ENCODE measurements around the gene SOX18.
A peak's percentile ranks its signal among the peaks of the same experiment; 100 is the strongest.

The SOX18 gene

GRCh38 chr20:64058536-64058935 lies 9.1 kb upstream of the SOX18 start:
- Histone ChIP-seq H3K4me3 (ENCODE audit: control insufficient read depth in 1 of 7, extremely low read depth in 1 of 7, insufficient read depth in 4 of 7, low read depth in 2 of 7, low read length in 6 of 7) (no peak overlapping the region), H3K9me3 (ENCODE audit: control extremely low read depth in 1 of 5, control insufficient read depth in 4 of 5, insufficient read depth in 2 of 5, low read depth in 1 of 5, low read length in 4 of 5) (no peaks in the 10 kb centered on the region), H3K27ac (ENCODE audit: insufficient read depth in 1 of 2, low read depth in 1 of 2, low read length in 2 of 2, poor library complexity in 1 of 2, severe bottlenecking in 2 of 2) (no peak overlapping the region), H3K4me1 (ENCODE audit: control extremely low read depth in 1 of 4, control insufficient read depth in 4 of 4, insufficient read depth in 4 of 4, low read length in 3 of 4) (peaks cover 2 to 61% (median 59%) of the 10 kb centered on the region in 4 experiments), H3K27me3 (replicated peaks in 2 of 5; ENCODE audit: control insufficient read depth in 4 of 5, insufficient read depth in 5 of 5, low read length in 4 of 5) (no peaks in the 10 kb centered on the region), H3K36me3 (ENCODE audit: control insufficient read depth in 4 of 4, insufficient read depth in 4 of 4, low read length in 3 of 4) (no peaks in the 10 kb centered on the region)
- CTCF ChIA-PET, result interaction anchor here (1.1 to 15.2 kb wide), 8 partner anchors 12 to 125 kb away, joined by 4 to 187 read pairs (median 8); partner anchors contain the start of genes C20orf204, PRPF6 and SAMD10
- DNase-seq, result no peak
- POLR2A ChIA-PET, result no interaction called here
- WGBS (ENCODE audit: insufficient coverage), result 94% methylated on average over 10 of the region's 12 CpGs

- POLR2A ChIA-PET, result no interaction called here
- H3K27ac ChIP-seq (ENCODE audit: insufficient read depth in 1 of 2, low read depth in 1 of 2, low read length in 2 of 2, poor library complexity in 1 of 2, severe bottlenecking in 2 of 2), result no peak overlapping the region
- peaks cover 2 to 64% (median 62%) of the 10 kb centered on the region in 4 experiments for H3K4me1 ChIP-seq (ENCODE audit: control extremely low read depth in 1 of 4, control insufficient read depth in 4 of 4, insufficient read depth in 4 of 4, low read length in 3 of 4)
- H3K4me3 ChIP-seq (ENCODE audit: control insufficient read depth in 1 of 7, extremely low read depth in 1 of 7, insufficient read depth in 4 of 7, low read depth in 2 of 7, low read length in 6 of 7), result peak overlapping the region in 3 of 7 experiments; percentile 33 to 61 (median 36)
- DNase-seq, result peak; percentile 58 to 74 (median 66)
- no peaks in the 10 kb centered on the region for H3K9me3 ChIP-seq (ENCODE audit: control extremely low read depth in 1 of 5, control insufficient read depth in 4 of 5, insufficient read depth in 2 of 5, low read depth in 1 of 5, low read length in 4 of 5)
- H3K36me3 ChIP-seq (ENCODE audit: control insufficient read depth in 4 of 4, insufficient read depth in 4 of 4, low read length in 3 of 4), result no peaks in the 10 kb centered on the region
- H3K27me3 ChIP-seq (replicated peaks in 2 of 5; ENCODE audit: control insufficient read depth in 4 of 5, insufficient read depth in 5 of 5, low read length in 4 of 5), result no peaks in the 10 kb centered on the region
- 37% methylated on average over 27 of the region's 33 CpGs for WGBS (ENCODE audit: insufficient coverage)
- CTCF ChIA-PET, result interaction anchor here (0.6 to 15.2 kb wide), 13 partner anchors 11 to 176 kb away, joined by 3 to 187 read pairs (median 5); partner anchors contain the start of genes C20orf204, PRPF6, RGS19 and SAMD10
Measured at GRCh38 chr20:64057628-64058498, 8.4 kb upstream of the SOX18 start.

- H3K9me3 ChIP-seq (ENCODE audit: control extremely low read depth in 1 of 5, control insufficient read depth in 4 of 5, insufficient read depth in 2 of 5, low read depth in 1 of 5, low read length in 4 of 5), result no peaks in the 10 kb centered on the region
- ChIA-PET POLR2A (no interaction called here), CTCF (interaction anchor here (0.5 to 15.2 kb wide), 13 partner anchors 12 to 175 kb away, joined by 3 to 187 read pairs (median 5); partner anchors contain the start of genes C20orf204, PRPF6, RGS19 and SAMD10)
- no peak overlapping the region for H3K27ac ChIP-seq (ENCODE audit: insufficient read depth in 1 of 2, low read depth in 1 of 2, low read length in 2 of 2, poor library complexity in 1 of 2, severe bottlenecking in 2 of 2)
- peak overlapping the region in 3 of 7 experiments; percentile 33 to 61 (median 36) for H3K4me3 ChIP-seq (ENCODE audit: control insufficient read depth in 1 of 7, extremely low read depth in 1 of 7, insufficient read depth in 4 of 7, low read depth in 2 of 7, low read length in 6 of 7)
- no peaks in the 10 kb centered on the region for H3K36me3 ChIP-seq (ENCODE audit: control insufficient read depth in 4 of 4, insufficient read depth in 4 of 4, low read length in 3 of 4)
- peaks cover 2 to 64% (median 61%) of the 10 kb centered on the region in 4 experiments for H3K4me1 ChIP-seq (ENCODE audit: control extremely low read depth in 1 of 4, control insufficient read depth in 4 of 4, insufficient read depth in 4 of 4, low read length in 3 of 4)
- H3K27me3 ChIP-seq (replicated peaks in 2 of 5; ENCODE audit: control insufficient read depth in 4 of 5, insufficient read depth in 5 of 5, low read length in 4 of 5), result no peaks in the 10 kb centered on the region
- peak in 2 of 3 donors; percentile 48 to 54 for DNase-seq
- 57% methylated on average over 33 of the region's 39 CpGs for WGBS (ENCODE audit: insufficient coverage)
Measured at GRCh38 chr20:64056889-64057627, 7.6 kb upstream of the SOX18 start.

GRCh38 chr20:64056639-64056888 lies 7.1 kb upstream of the SOX18 start:
- Histone ChIP-seq H3K27ac (ENCODE audit: insufficient read depth in 1 of 2, low read depth in 1 of 2, low read length in 2 of 2, poor library complexity in 1 of 2, severe bottlenecking in 2 of 2) (no peak overlapping the region), H3K4me3 (ENCODE audit: control insufficient read depth in 1 of 7, extremely low read depth in 1 of 7, insufficient read depth in 4 of 7, low read depth in 2 of 7, low read length in 6 of 7) (no peak overlapping the region), H3K27me3 (replicated peaks in 2 of 5; ENCODE audit: control insufficient read depth in 4 of 5, insufficient read depth in 5 of 5, low read length in 4 of 5) (no peaks in the 10 kb centered on the region), H3K9me3 (ENCODE audit: control extremely low read depth in 1 of 5, control insufficient read depth in 4 of 5, insufficient read depth in 2 of 5, low read depth in 1 of 5, low read length in 4 of 5) (no peaks in the 10 kb centered on the region), H3K36me3 (ENCODE audit: control insufficient read depth in 4 of 4, insufficient read depth in 4 of 4, low read length in 3 of 4) (no peaks in the 10 kb centered on the region), H3K4me1 (ENCODE audit: control extremely low read depth in 1 of 4, control insufficient read depth in 4 of 4, insufficient read depth in 4 of 4, low read length in 3 of 4) (peaks cover 2 to 67% (median 64%) of the 10 kb centered on the region in 4 experiments)
- DNase-seq, result no peak
- POLR2A ChIA-PET, result no interaction called here
- WGBS (ENCODE audit: insufficient coverage), result 43% methylated on average over 6 of the region's 7 CpGs
- CTCF ChIA-PET, result interaction anchor here (1.5 to 15.2 kb wide), 7 partner anchors 12 to 76 kb away, joined by 5 to 187 read pairs (median 12); partner anchors contain the start of genes C20orf204, PRPF6 and SAMD10

- Histone ChIP-seq H3K27ac (ENCODE audit: insufficient read depth in 1 of 2, low read depth in 1 of 2, low read length in 2 of 2, poor library complexity in 1 of 2, severe bottlenecking in 2 of 2) (peak overlapping the region in 1 of 2 experiments; percentile 34), H3K4me3 (ENCODE audit: control insufficient read depth in 1 of 7, extremely low read depth in 1 of 7, insufficient read depth in 4 of 7, low read depth in 2 of 7, low read length in 6 of 7) (no peak overlapping the region), H3K36me3 (ENCODE audit: control insufficient read depth in 4 of 4, insufficient read depth in 4 of 4, low read length in 3 of 4) (no peaks in the 10 kb centered on the region), H3K4me1 (ENCODE audit: control extremely low read depth in 1 of 4, control insufficient read depth in 4 of 4, insufficient read depth in 4 of 4, low read length in 3 of 4) (peaks cover 2 to 72% (median 65%) of the 10 kb centered on the region in 4 experiments), H3K9me3 (ENCODE audit: control extremely low read depth in 1 of 5, control insufficient read depth in 4 of 5, insufficient read depth in 2 of 5, low read depth in 1 of 5, low read length in 4 of 5) (no peaks in the 10 kb centered on the region), H3K27me3 (replicated peaks in 2 of 5; ENCODE audit: control insufficient read depth in 4 of 5, insufficient read depth in 5 of 5, low read length in 4 of 5) (no peaks in the 10 kb centered on the region)
- no peak for DNase-seq
- POLR2A ChIA-PET, result no interaction called here
- 56% methylated on average over 12 of the region's 22 CpGs for WGBS (ENCODE audit: insufficient coverage)
- CTCF ChIA-PET, result interaction anchor here (1.5 to 15.2 kb wide), 5 partner anchors 13 to 76 kb away, joined by 5 to 187 read pairs (median 12); partner anchors contain the start of genes C20orf204, PRPF6 and SAMD10
Measured at GRCh38 chr20:64055893-64056638, 6.6 kb upstream of the SOX18 start.

GRCh38 chr20:64055396-64055892 lies 6.0 kb upstream of the SOX18 start:
- CTCF ChIA-PET, result interaction anchor here (2.5 to 15.2 kb wide), 2 partner anchors 14 to 17 kb away, joined by 12 to 187 read pairs; partner anchors contain the start of gene C20orf204
- Histone ChIP-seq H3K4me1 (ENCODE audit: control extremely low read depth in 1 of 4, control insufficient read depth in 4 of 4, insufficient read depth in 4 of 4, low read length in 3 of 4) (peaks cover 2 to 78% (median 71%) of the 10 kb centered on the region in 4 experiments), H3K27me3 (replicated peaks in 2 of 5; ENCODE audit: control insufficient read depth in 4 of 5, insufficient read depth in 5 of 5, low read length in 4 of 5) (peaks cover 0 to 4% (median 0%) of the 10 kb centered on the region in 5 experiments), H3K9me3 (ENCODE audit: control extremely low read depth in 1 of 5, control insufficient read depth in 4 of 5, insufficient read depth in 2 of 5, low read depth in 1 of 5, low read length in 4 of 5) (no peaks in the 10 kb centered on the region), H3K4me3 (ENCODE audit: control insufficient read depth in 1 of 7, extremely low read depth in 1 of 7, insufficient read depth in 4 of 7, low read depth in 2 of 7, low read length in 6 of 7) (no peak overlapping the region), H3K27ac (ENCODE audit: insufficient read depth in 1 of 2, low read depth in 1 of 2, low read length in 2 of 2, poor library complexity in 1 of 2, severe bottlenecking in 2 of 2) (peak overlapping the region in 1 of 2 experiments; percentile 34), H3K36me3 (ENCODE audit: control insufficient read depth in 4 of 4, insufficient read depth in 4 of 4, low read length in 3 of 4) (no peaks in the 10 kb centered on the region)
- no peak for DNase-seq
- POLR2A ChIA-PET, result no interaction called here
- WGBS (ENCODE audit: insufficient coverage), result 95% methylated on average over 7 of the region's 9 CpGs

Data from common myeloid progenitor, CD34-positive (primary cell).